IPS-11a (cell line): ENCODE results near the gene UBE2G2.

Experiments used
- H3K4me3 ChIP-seq: one replicate; pipeline ENCODE4 v1.5.1; 2013; ENCODE audit warnings: low read depth, low read length, control low read depth

Gene UBE2G2

GRCh38 chr21:44816761-44817505 is 15.3 kb upstream of the UBE2G2 start:
- peak overlapping the region; percentile 69 for H3K4me3 ChIP-seq

GRCh38 chr21:44815852-44816628 is 14.4 kb upstream of the UBE2G2 start:
- no peak overlapping the region for H3K4me3 ChIP-seq

- no peak overlapping the region for H3K4me3 ChIP-seq
Measured at GRCh38 chr21:44815225-44815624, 13.6 kb upstream of the UBE2G2 start.

GRCh38 chr21:44814498-44815023 is 12.9 kb upstream of the UBE2G2 start:
- H3K4me3 ChIP-seq = no peak overlapping the region

GRCh38 chr21:44813727-44814126 is 12.1 kb upstream of the UBE2G2 start:
- H3K4me3 ChIP-seq = no peak overlapping the region

GRCh38 chr21:44813149-44813548 is 11.5 kb upstream of the UBE2G2 start:
- no peak overlapping the region for H3K4me3 ChIP-seq

- H3K4me3 ChIP-seq = no peak overlapping the region
Measured at GRCh38 chr21:44812640-44813039, 11.0 kb upstream of the UBE2G2 start.

GRCh38 chr21:44810779-44811178 is 9.2 kb upstream of the UBE2G2 start:
- peak overlapping the region; percentile 1 for H3K4me3 ChIP-seq

- H3K4me3 ChIP-seq = no peak overlapping the region
Measured at GRCh38 chr21:44805859-44806258, 4.2 kb upstream of the UBE2G2 start.

GRCh38 chr21:44805226-44805625 is 3.6 kb upstream of the UBE2G2 start:
- no peak overlapping the region for H3K4me3 ChIP-seq

GRCh38 chr21:44804762-44805161 is 3.1 kb upstream of the UBE2G2 start:
- no peak overlapping the region for H3K4me3 ChIP-seq

- H3K4me3 ChIP-seq = no peak overlapping the region
Measured at GRCh38 chr21:44803651-44804050, 2.0 kb upstream of the UBE2G2 start.

GRCh38 chr21:44802396-44803153 is 955 bp upstream of the UBE2G2 start:
- peak overlapping the region; percentile 66 for H3K4me3 ChIP-seq

- H3K4me3 ChIP-seq = peak overlapping the region; percentile 66
Measured at GRCh38 chr21:44800971-44801467, 601 bp downstream of the UBE2G2 start.

- H3K4me3 ChIP-seq = no peak overlapping the region
Measured at GRCh38 chr21:44800103-44800502, 1.5 kb downstream of the UBE2G2 start.

- H3K4me3 ChIP-seq = no peak overlapping the region
Measured at GRCh38 chr21:44799646-44800045, 2.0 kb downstream of the UBE2G2 start.

- no peak overlapping the region for H3K4me3 ChIP-seq
Measured at GRCh38 chr21:44797775-44798174, 3.8 kb downstream of the UBE2G2 start.

GRCh38 chr21:44795342-44795741 is 6.3 kb downstream of the UBE2G2 start:
- H3K4me3 ChIP-seq = no peak overlapping the region

- no peak overlapping the region for H3K4me3 ChIP-seq
Measured at GRCh38 chr21:44793592-44794374, 7.8 kb downstream of the UBE2G2 start.
